Measurements from ENCODE around the gene RCSD1.

DNA sequence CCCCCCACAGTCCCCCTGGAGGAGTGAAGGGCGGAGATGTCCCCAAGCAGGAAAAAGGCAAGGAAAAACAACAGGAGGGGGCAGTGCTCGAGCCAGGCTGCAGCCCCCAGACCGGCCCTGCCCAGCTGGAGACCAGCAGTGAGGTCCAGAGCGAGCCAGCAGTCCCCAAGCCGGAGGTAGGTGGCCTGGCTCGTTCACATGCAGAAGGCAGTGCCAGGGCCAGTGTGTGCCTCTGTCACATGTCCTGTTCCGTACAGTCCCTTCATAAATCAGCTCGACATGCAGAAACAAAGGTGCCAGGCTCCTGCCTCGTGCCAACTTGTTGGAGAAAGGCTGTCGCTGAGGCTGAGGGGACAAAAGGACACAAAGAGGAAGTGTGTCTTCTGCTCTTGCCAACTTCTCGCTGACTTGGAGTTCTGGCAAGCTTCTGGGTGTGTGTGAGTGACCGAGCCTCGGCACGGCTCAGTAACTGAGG, 67.7 kb downstream of the RCSD1 start:
- TF ChIP-seq, protein P1, sequence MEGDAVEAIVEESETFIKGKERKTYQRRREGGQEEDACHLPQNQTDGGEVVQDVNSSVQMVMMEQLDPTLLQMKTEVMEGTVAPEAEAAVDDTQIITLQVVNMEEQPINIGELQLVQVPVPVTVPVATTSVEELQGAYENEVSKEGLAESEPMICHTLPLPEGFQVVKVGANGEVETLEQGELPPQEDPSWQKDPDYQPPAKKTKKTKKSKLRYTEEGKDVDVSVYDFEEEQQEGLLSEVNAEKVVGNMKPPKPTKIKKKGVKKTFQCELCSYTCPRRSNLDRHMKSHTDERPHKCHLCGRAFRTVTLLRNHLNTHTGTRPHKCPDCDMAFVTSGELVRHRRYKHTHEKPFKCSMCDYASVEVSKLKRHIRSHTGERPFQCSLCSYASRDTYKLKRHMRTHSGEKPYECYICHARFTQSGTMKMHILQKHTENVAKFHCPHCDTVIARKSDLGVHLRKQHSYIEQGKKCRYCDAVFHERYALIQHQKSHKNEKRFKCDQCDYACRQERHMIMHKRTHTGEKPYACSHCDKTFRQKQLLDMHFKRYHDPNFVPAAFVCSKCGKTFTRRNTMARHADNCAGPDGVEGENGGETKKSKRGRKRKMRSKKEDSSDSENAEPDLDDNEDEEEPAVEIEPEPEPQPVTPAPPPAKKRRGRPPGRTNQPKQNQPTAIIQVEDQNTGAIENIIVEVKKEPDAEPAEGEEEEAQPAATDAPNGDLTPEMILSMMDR (IDR thresholded peaks at IDR 0.05; ENCODE audit: borderline replicate concordance, extremely low read depth, low read length, poor library complexity, severe bottlenecking), result no peak
- TF ChIP-seq EZH2 (IDR thresholded peaks at IDR 0.05; ENCODE audit: borderline replicate concordance, low read depth, low read length, severe bottlenecking), result no peak
